Pons (tissue), 1 donor: ENCODE measurements around the gene SLC11A2.

Experiments
- DNase-seq: peaks from one replicate; pipeline ENCODE4 v3.0.0-alpha.2; 2016; ENCODE audit warnings: low spot score

Gene SLC11A2

DNA sequence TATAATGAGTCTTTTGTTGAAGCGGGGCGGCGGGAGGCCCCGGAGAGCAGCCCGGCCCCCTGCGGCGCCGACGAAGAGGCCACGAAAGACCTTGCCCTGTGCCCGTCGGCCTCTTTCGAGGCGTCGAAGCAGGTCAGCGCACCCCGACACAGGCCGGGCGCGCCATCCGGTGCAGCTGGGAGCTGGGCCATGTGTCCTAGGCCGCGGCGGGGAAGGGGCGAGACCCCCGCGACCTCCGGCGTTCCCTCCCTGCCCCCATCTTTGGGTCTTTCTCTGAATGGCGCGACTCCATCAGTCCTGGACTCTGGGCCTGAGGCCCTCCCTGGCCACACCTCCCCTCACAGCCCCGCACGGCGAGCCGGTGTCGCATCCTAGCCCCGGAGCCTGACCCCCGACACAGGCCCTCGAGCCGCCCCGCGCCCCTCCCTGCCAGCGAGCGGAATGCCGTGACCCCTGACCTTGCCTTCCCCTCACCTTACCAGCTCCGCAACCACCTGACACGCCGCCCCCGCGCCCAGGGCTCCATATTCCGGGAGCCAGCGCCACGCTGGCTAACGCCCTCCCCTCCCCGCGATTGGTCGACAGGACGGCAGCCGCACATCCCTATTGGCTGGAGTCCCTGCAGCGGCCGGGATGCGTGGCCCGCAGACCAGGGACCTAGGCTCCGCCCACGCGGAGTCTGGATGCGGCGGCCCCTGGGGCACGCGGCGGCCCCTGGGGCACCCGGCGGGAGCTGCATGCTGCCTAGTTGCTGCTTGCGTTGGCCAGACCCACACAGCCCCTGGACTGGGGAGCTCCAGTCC, at the start of gene SLC11A2:
TSS of gene SLC11A2 (minus strand) at position 549 of the 803 bp plus-strand sequence. CDS start 15,656 bp downstream, outside the sequence.
- peak; percentile 96 for DNase-seq

DNA sequence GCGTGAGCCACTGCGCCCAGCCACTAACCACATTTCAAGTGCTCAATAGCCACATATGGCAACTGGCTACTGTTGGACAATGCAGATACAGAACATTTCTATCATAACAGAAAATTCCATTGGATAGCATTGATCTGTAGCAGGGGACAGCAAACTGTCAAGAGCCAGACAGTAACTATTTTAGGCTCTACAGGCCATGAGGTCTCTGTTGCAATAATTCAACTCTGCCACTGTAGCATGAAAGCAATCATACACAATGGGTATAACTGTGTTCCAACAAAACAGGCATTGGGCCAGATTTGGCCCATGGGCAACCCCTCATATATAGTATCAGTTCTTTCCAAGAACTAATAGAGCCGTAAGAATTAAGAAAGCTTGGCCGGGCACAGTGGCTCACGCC, 49.2 kb upstream of the SLC11A2 start:
- no peak for DNase-seq

- DNase-seq, result no peak
These were observed 45.5 kb upstream of the SLC11A2 start for GRCh38 chr12:51071663-51072062.

- no peak for DNase-seq
These were observed 43.8 kb upstream of the SLC11A2 start for GRCh38 chr12:51070004-51070403.

DNA sequence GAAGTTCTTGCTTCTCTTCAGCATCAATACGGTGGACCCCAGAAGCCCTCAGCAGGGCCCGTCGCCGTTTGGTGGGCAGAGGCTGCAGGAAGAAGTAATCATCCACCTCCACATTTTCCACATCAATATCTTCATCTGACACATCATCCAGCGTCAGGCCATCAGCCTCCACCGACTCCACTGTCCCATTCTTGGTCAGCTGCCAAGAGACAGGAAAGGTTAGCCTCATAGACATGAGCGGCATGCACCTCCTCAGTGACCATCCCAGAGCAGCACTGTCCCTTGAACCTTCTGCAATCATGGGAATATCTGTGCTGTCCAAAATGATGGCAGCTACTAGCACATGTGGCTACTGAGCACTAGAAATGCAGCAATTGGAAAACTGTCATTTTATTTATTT, 41.6 kb upstream of the SLC11A2 start:
- no peak for DNase-seq

DNA sequence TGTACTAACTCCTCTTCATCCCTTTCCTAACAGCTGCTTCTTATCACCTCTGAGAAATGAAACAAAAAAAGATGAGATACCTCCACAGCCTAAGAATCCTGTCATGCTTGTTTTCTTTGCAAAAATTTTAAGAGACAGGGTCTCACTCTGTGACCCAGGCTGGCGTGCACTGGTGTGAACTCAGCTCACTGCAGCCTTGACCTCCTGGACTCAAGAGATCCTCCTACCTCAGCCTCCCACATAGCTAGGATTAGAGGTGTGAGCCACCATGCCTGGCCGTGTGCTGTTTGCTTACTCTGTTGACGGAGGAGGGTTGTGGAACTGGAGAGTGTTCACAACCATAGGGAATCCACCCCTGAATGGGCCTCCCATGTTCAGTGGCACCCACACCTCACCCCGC, 41.0 kb upstream of the SLC11A2 start:
- no peak for DNase-seq

DNA sequence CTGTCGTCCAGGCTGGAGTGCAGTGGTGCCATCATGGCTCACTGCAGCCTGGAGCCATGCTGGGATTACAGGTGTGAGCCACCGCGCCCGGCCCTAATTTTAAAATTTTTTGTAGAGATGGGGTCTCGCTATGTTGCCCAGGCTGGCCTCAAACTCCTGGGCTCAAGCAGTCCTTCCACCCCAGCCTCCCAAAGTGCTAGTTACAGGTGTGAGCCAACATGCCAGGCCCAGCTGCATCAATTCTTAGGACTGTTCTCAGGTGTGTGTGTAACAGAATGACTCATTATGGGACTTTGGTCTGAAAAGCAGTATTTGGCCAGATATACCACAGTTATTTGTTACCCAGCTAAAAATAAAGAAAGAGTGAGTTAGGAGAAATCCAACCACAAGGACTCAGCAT, 39.3 kb upstream of the SLC11A2 start:
- DNase-seq, result no peak

- no peak for DNase-seq
These were observed 36.6 kb upstream of the SLC11A2 start for GRCh38 chr12:51062631-51063397.

DNA sequence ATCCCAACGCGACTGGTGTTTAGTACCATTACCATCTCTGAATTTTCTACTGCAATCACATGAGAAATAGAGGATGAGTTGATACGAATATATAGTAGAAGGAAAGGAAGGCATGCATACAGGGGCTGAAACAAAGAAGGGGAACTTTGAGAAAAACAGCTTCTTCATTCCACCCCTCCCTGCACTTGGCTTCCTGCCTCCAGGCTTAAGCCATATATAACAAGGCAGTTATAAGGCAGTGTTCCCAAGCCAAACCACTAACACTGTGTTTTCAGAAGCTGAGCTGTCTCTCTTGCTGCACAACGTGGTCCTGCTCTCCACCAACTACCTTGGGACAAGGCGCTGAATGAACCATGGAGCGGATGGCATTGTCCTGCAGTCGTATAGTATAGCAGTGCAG, 32.9 kb upstream of the SLC11A2 start:
- no peak for DNase-seq

- no peak for DNase-seq
These were observed 30.1 kb upstream of the SLC11A2 start for GRCh38 chr12:51056242-51056641.

DNA sequence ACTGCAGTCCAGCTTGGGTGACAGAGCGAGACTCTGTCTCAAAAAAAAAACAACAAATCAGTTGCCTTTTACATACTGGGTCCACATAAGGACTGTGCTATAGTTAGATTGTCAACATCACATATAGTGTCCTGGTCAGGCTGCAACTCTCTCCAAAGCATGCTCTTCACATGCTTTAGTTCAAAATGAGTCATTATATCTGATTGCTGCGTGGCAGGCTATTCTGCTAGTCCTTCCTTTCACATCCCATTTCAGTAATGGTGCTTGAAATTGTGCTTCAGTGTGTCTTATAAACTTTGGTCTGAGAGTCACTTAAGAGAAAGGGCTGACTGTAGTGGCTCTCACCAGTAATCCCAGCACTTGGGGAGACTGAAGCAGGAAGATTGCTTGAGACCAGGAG, 28.9 kb upstream of the SLC11A2 start:
- DNase-seq, result no peak

GRCh38 chr12:51051787-51052186, 25.6 kb upstream of the SLC11A2 start:
- DNase-seq, result no peak

DNA sequence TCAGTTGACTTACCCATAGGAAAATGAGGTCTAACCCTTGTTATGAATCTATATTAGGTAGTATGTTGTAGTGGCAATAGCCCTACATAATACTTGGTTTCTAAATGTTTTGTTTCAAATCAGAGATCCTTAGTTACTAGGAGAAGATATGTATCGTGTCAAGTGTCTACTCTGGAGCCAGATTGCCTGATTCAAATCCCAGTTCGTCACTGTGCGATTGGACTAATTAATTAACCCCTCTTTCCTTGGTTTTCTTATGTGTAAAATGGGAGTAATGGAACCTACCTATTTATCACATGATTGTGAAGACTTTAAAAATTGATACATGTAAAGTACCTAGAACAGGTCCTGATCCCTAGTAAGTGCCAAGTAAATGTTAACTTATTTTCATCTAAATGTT, 23.3 kb upstream of the SLC11A2 start:
- no peak for DNase-seq

- DNase-seq, result no peak
These were observed 22.6 kb upstream of the SLC11A2 start for GRCh38 chr12:51048661-51049251.

- peak; percentile 100 for DNase-seq
These were observed 21.7 kb upstream of the SLC11A2 start, which contains the start of gene LETMD1 for GRCh38 chr12:51047655-51048540. Gene LETMD1, plus strand, starts transcription at chr12:51048327. Its CDS starts 30 bp downstream, at chr12:51048357.

DNA sequence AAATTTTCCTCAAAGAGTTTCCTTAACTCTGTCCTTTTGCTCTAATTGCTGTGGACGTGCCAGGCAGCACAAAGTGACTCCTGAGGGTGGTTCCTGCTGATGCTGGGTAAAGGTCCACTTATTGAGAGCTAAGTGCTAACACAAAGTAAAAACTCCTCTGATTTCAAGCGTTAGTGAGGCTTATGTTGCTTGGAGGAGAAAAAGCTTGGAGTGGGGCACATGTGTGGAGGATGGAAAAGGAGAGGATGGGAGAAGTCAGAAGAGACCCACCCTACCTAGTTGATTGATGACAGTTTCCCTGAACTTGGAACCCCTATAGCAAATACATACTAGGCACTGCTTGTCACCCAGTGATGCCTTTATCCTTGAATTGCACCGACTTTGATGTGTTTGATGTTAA, 10.1 kb upstream of the SLC11A2 start:
- no peak for DNase-seq

GRCh38 chr12:51033457-51034089, 7.4 kb upstream of the SLC11A2 start:
- DNase-seq, result no peak

GRCh38 chr12:51033048-51033447, 6.9 kb upstream of the SLC11A2 start:
- DNase-seq, result no peak

DNA sequence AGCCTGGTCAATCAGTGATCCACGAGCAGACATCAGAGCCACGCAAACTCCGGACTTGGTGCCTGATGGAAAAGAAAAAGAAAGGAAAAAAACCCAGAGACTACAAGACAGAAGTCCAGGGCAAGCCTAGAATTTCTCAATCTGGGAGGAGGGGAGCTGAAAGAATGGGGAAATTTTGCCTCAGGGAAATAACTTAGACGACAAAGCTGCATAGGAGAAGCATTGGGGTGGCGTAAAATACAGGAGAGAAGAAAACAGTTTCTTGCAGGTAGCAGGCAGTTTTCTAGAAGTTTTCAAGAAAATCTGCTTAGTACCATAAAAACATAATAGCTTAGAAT, 2.6 kb upstream of the SLC11A2 start:
- no peak for DNase-seq

- peak; percentile 83 for DNase-seq
These were observed 2.1 kb upstream of the SLC11A2 start for GRCh38 chr12:51028126-51028812.

GRCh38 chr12:51027342-51027835, 1.2 kb upstream of the SLC11A2 start:
- DNase-seq, result no peak
